Measurements from ENCODE around the gene TMEM80. TPM values are rescaled to one million over a fixed set of nuclear protein-coding genes. Genes with fewer than 3 reads are reported as not detected.

Gene TMEM80
- total and polyA plus RNA-seq, 2 donors (not counting 3 experiments of a cell fraction or from before 2014, with no cell fraction given), result 21.2 to 26.6 TPM

DNA sequence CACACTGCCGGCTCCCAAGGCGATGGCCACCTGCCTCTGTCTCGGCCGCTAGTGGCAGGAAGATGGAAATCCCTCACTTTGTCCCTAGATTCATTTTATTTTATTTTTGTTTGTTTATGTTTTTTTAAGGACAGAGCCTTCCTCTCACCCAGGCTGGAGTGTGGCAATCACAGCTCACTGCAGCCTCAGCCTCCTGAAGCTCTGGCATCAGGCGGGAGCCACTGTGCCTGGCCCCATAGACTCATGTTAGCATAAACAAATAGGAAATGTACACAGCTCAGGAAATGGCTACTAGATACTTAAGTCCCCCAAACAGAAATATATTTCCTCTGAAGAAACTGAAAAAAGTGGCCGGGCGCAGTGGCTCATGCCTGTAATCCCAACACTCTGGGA, 3.5 kb downstream of the TMEM80 start:
- H3K79me2 ChIP-seq (ENCODE audit: control insufficient read depth, insufficient read depth, low read length), result peaks cover 25% of the 10 kb centered on the region
- H3K36me3 ChIP-seq (ENCODE audit: control insufficient read depth in 2 of 2, extremely low read depth in 1 of 2, insufficient read depth in 2 of 2, low read length in 2 of 2), result no peaks in the 10 kb centered on the region
- ChIA-PET CTCF (no interaction called here), POLR2A (interaction anchor here (0.6 kb wide), 1 partner anchor 144 kb away, joined by 3 read pairs; no protein-coding TSS in a partner anchor)
- no peak overlapping the region for H3K9ac ChIP-seq (replicated peaks; ENCODE audit: extremely low read depth, insufficient read depth, low read length)
- DNase-seq (ENCODE audit: low read depth, low spot score) (no peak), FAIRE-seq (no peak)
- H4K20me1 ChIP-seq (replicated peaks; ENCODE audit: control insufficient read depth, extremely low read depth, insufficient read depth, low read length), result no peaks in the 10 kb centered on the region
- no peak for TF ChIP-seq EZH2 (IDR thresholded peaks at IDR 0.05; ENCODE audit: borderline replicate concordance, low read depth, low read length, severe bottlenecking)
- TF ChIP-seq POLR2AphosphoS5 (IDR thresholded peaks at IDR 0.05; ENCODE audit: insufficient read depth, low read depth, low read length), result no peak
- TF ChIP-seq POLR2A (IDR thresholded peaks at IDR 0.05; ENCODE audit: low read depth, low read length), result no peak
- no peak for TF ChIP-seq JUN (IDR thresholded peaks at IDR 0.05; ENCODE audit: borderline replicate concordance, insufficient read depth, insufficient read length, low read depth)
- TF ChIP-seq GATA2 (IDR thresholded peaks at IDR 0.05; ENCODE audit: insufficient read depth, insufficient read length, low read depth, low read length), result no peak
- TF ChIP-seq, protein P1, sequence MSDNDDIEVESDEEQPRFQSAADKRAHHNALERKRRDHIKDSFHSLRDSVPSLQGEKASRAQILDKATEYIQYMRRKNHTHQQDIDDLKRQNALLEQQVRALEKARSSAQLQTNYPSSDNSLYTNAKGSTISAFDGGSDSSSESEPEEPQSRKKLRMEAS (IDR thresholded peaks at IDR 0.05; ENCODE audit: insufficient read depth, insufficient read length), result no peak
- no peak for TF ChIP-seq FOS (IDR thresholded peaks at IDR 0.05; ENCODE audit: borderline replicate concordance, insufficient read depth, low read length)
- TF ChIP-seq, protein P2, sequence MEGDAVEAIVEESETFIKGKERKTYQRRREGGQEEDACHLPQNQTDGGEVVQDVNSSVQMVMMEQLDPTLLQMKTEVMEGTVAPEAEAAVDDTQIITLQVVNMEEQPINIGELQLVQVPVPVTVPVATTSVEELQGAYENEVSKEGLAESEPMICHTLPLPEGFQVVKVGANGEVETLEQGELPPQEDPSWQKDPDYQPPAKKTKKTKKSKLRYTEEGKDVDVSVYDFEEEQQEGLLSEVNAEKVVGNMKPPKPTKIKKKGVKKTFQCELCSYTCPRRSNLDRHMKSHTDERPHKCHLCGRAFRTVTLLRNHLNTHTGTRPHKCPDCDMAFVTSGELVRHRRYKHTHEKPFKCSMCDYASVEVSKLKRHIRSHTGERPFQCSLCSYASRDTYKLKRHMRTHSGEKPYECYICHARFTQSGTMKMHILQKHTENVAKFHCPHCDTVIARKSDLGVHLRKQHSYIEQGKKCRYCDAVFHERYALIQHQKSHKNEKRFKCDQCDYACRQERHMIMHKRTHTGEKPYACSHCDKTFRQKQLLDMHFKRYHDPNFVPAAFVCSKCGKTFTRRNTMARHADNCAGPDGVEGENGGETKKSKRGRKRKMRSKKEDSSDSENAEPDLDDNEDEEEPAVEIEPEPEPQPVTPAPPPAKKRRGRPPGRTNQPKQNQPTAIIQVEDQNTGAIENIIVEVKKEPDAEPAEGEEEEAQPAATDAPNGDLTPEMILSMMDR (IDR thresholded peaks at IDR 0.05; ENCODE audit: extremely low read depth in 1 of 2, insufficient read depth in 1 of 2, low read depth in 1 of 2, low read length in 2 of 2), result no peak
- no peak for TF ChIP-seq MYC (IDR thresholded peaks at IDR 0.05; ENCODE audit: low read depth, low read length)
- BruUV-seq (replicated peaks), result no TSS peak
- H3K4me1 ChIP-seq (ENCODE audit: control insufficient read depth, extremely low read depth, insufficient read depth, low read length), result peaks cover 2% of the 10 kb centered on the region
- no peaks in the 10 kb centered on the region for H3K9me1 ChIP-seq (replicated peaks; ENCODE audit: control insufficient read depth, extremely low read depth, insufficient read depth, low read length)
- H3K4me2 ChIP-seq (ENCODE audit: insufficient read depth, low read length), result no peak overlapping the region
- intact Hi-C loops (cut with micrococcal nuclease) (loop anchor here (5.0 kb wide), 1 partner anchor 162 kb away; the partner anchor contains the start of genes HRAS and LRRC56), dilution Hi-C loops (cut with MboI; ENCODE audit: extremely low pct_ligation_motif_present, low sequenced_read_pairs) (no loop called here)
- H3K27me3 ChIP-seq (ENCODE audit: control insufficient read depth in 2 of 2, insufficient read depth in 2 of 2, low read length in 2 of 2), result no peaks in the 10 kb centered on the region
- no peaks in the 10 kb centered on the region for H3K9me3 ChIP-seq (replicated peaks; ENCODE audit: control insufficient read depth, insufficient read depth, low read length)
- no peak overlapping the region for H3K27ac ChIP-seq (ENCODE audit: insufficient read depth, low read depth, low read length)
- no peak overlapping the region for H2AFZ ChIP-seq (ENCODE audit: low read depth, low read length)
- H3K4me3 ChIP-seq (replicated peaks in 1 of 3; ENCODE audit: insufficient read depth in 1 of 3, low read depth in 1 of 3, low read length in 3 of 3), result no peak overlapping the region

Data from endothelial cell of umbilical vein (primary cell).